HG03558 (cell line): ENCODE measurements around the gene LRRC56.

Experiments
- ATAC-seq: cut with Tn5 transposase; IDR thresholded peaks from one replicate; pipeline ENCODE4 v1.9.1; 2021; ENCODE audit warnings: moderate number of reproducible peaks; ENCODE audit not compliant: unreplicated experiment; ENCODE audit errors: extremely low read depth

LRRC56 gene

GRCh38 chr11:518463-519202, 18.7 kb upstream of the LRRC56 start:
- ATAC-seq, result no peak

- no peak for ATAC-seq
These were observed 16.7 kb upstream of the LRRC56 start for GRCh38 chr11:520428-521176.

- ATAC-seq, result no peak
These were observed 16.1 kb upstream of the LRRC56 start for GRCh38 chr11:521177-521688.

- no peak for ATAC-seq
These were observed 11.1 kb upstream of the LRRC56 start for GRCh38 chr11:526192-526591.

GRCh38 chr11:528166-528814, 9.0 kb upstream of the LRRC56 start:
- ATAC-seq, result no peak

- ATAC-seq, result no peak
These were observed 8.3 kb upstream of the LRRC56 start for GRCh38 chr11:528815-529727.

GRCh38 chr11:529728-530411, 7.5 kb upstream of the LRRC56 start:
- ATAC-seq, result no peak

- no peak for ATAC-seq
These were observed 6.1 kb upstream of the LRRC56 start for GRCh38 chr11:530960-531831.

- ATAC-seq, result no peak
These were observed 5.3 kb upstream of the LRRC56 start for GRCh38 chr11:531919-532526.

GRCh38 chr11:532527-532985, 4.8 kb upstream of the LRRC56 start:
- no peak for ATAC-seq

- no peak for ATAC-seq
These were observed 4.2 kb upstream of the LRRC56 start for GRCh38 chr11:532986-533585.

- ATAC-seq, result no peak
These were observed 3.5 kb upstream of the LRRC56 start for GRCh38 chr11:533586-534395.

GRCh38 chr11:534396-535209, 2.7 kb upstream of the LRRC56 start:
- ATAC-seq, result no peak

GRCh38 chr11:535210-535518, 2.2 kb upstream of the LRRC56 start:
- ATAC-seq, result no peak

GRCh38 chr11:535519-536454, 1.5 kb upstream of the LRRC56 start, which contains the start of gene HRAS:
Gene HRAS (minus strand): TSS chr11:535576.
- peak; percentile 55 for ATAC-seq
